Smooth muscle cell (in vitro differentiated cells): ENCODE results near the gene CFAP74. TPM values are rescaled to one million over a fixed set of nuclear protein-coding genes. Genes with fewer than 3 reads are reported as not detected.

Experiments
- DNase-seq: peaks from one replicate; lab custom pipeline; 2025; ENCODE audit not compliant: unreplicated experiment; lab: John Stamatoyannopoulos, UW
- H2AFZ ChIP-seq: fragments of 200-600 bp; sonication (generic); 2 replicates; pipeline ENCODE4 v1.6.0; 2016; ENCODE audit warnings: antibody characterized with exemption, low read depth, mild to moderate bottlenecking
- H3F3A ChIP-seq: fragments of 200-600 bp; sonication (generic); 2 replicates; pipeline ENCODE4 v1.6.0; 2017; ENCODE audit warnings: antibody characterized with exemption, low read depth
- H3K27ac ChIP-seq: fragments of 200-600 bp; sonication (generic); 2 replicates; pipeline ENCODE4 v1.5.1; 2016; ENCODE audit warnings: low read depth, mild to moderate bottlenecking
- H3K27me3 ChIP-seq: fragments of 200-600 bp; sonication (generic); 2 replicates; pipeline ENCODE4 v1.6.1; 2016; ENCODE audit warnings: low read depth, mild to moderate bottlenecking
- H3K36me3 ChIP-seq: fragments of 200-600 bp; sonication (generic); 2 replicates; pipeline ENCODE4 v1.5.1; 2016; ENCODE audit warnings: low read depth
- H3K4me1 ChIP-seq: fragments of 200-600 bp; sonication (generic); 2 replicates; pipeline ENCODE4 v1.5.1; 2016; ENCODE audit warnings: low read depth
- H3K4me2 ChIP-seq: fragments of 200-600 bp; sonication (generic); 2 replicates; pipeline ENCODE4 v1.6.0; 2016; ENCODE audit warnings: mild to moderate bottlenecking
- H3K4me3 ChIP-seq: fragments of 200-600 bp; sonication (generic); 2 replicates; pipeline ENCODE4 v1.5.1; 2016; ENCODE audit warnings: mild to moderate bottlenecking
- H3K79me2 ChIP-seq: fragments of 200-600 bp; sonication (generic); 2 replicates; pipeline ENCODE4 v1.6.0; 2016; ENCODE audit warnings: low read depth, mild to moderate bottlenecking
- H3K9ac ChIP-seq: fragments of 200-600 bp; sonication (generic); 2 replicates; pipeline ENCODE4 v1.6.0; 2016; ENCODE audit warnings: low read depth
- H3K9me3 ChIP-seq: fragments of 200-600 bp; sonication (generic); replicated peaks from 2 replicates; pipeline ENCODE4 v1.5.1; 2016; ENCODE audit warnings: low read depth
- H4K20me1 ChIP-seq: fragments of 200-600 bp; sonication (generic); 2 replicates; pipeline ENCODE4 v1.6.0; 2016; ENCODE audit warnings: low read depth
- CTCF ChIP-seq: fragments of 200-600 bp; sonication (generic); IDR thresholded peaks from 2 replicates; pipeline ENCODE4 v1.5.1; 2017; ENCODE audit warnings: borderline replicate concordance, mild to moderate bottlenecking, antibody characterized with exemption; ENCODE audit not compliant: insufficient read depth, poor library complexity, severe bottlenecking
- WGBS: methylation state at CpG from one replicate; pipeline ENCODE4 v1.1.7; 2016; ENCODE audit warnings: low lambda C conversion rate; 5-methylcytosine and 5-hydroxymethylcytosine counted together
- polyA plus RNA-seq: library from polyadenylated mRNA; unstranded; fragments of >200 nt; fragmentation: Nextera tagmentation; extraction: Ambion mirVana; gene quantifications from 2 replicates; pipeline ENCODE4 v1.2.1, GENCODE V29; 2016
- total RNA-seq: library from RNA; depleted of rRNA; stranded (reverse); fragments of >200 nt; gene quantifications from 2 replicates; pipeline ENCODE4 v1.2.3, GENCODE V29; 2014

Gene CFAP74
- total and polyA plus RNA-seq, 2 experiments from 2014 or later = not detected

- H3K36me3 ChIP-seq = no peaks in the 10 kb centered on the region
- DNase-seq = no peak
- no peaks in the 10 kb centered on the region for H3K4me1 ChIP-seq
- no peaks in the 10 kb centered on the region for H4K20me1 ChIP-seq
- 91% methylated on average over 38 of the region's 38 CpGs for WGBS
- no peaks in the 10 kb centered on the region for H3K27me3 ChIP-seq
- no peaks in the 10 kb centered on the region for H3K9me3 ChIP-seq
- H3K4me3 ChIP-seq = no peak overlapping the region
- H2AFZ ChIP-seq = no peak overlapping the region
- no peak overlapping the region for H3K27ac ChIP-seq
- H3K9ac ChIP-seq = no peak overlapping the region
- no peaks in the 10 kb centered on the region for H3K79me2 ChIP-seq
- no peak overlapping the region for H3K4me2 ChIP-seq
- no peaks in the 10 kb centered on the region for H3F3A ChIP-seq
- TF ChIP-seq CTCF = no peak
Measured at GRCh38 chr1:1929639-1930545, 73.7 kb downstream of the CFAP74 start.

- no peak overlapping the region for H3K4me3 ChIP-seq
- H4K20me1 ChIP-seq = no peaks in the 10 kb centered on the region
- 87% methylated on average over 6 of the region's 10 CpGs for WGBS
- DNase-seq = no peak
- no peaks in the 10 kb centered on the region for H3K36me3 ChIP-seq
- no peaks in the 10 kb centered on the region for H3K4me1 ChIP-seq
- no peak overlapping the region for H3K27ac ChIP-seq
- no peak overlapping the region for H2AFZ ChIP-seq
- H3K9ac ChIP-seq = no peak overlapping the region
- TF ChIP-seq CTCF = no peak
- H3K79me2 ChIP-seq = no peaks in the 10 kb centered on the region
- no peak overlapping the region for H3K4me2 ChIP-seq
- no peaks in the 10 kb centered on the region for H3K9me3 ChIP-seq
- no peaks in the 10 kb centered on the region for H3K27me3 ChIP-seq
- H3F3A ChIP-seq = no peaks in the 10 kb centered on the region
Measured at GRCh38 chr1:1929102-1929638, 74.4 kb downstream of the CFAP74 start.

- Histone ChIP-seq H2AFZ (no peak overlapping the region), H3K79me2 (no peaks in the 10 kb centered on the region), H3K9ac (no peak overlapping the region), H3K27ac (no peak overlapping the region), H3F3A (no peaks in the 10 kb centered on the region), H3K4me3 (no peak overlapping the region), H4K20me1 (no peaks in the 10 kb centered on the region), H3K4me1 (no peaks in the 10 kb centered on the region), H3K36me3 (no peaks in the 10 kb centered on the region), H3K9me3 (no peaks in the 10 kb centered on the region), H3K27me3 (no peaks in the 10 kb centered on the region), H3K4me2 (no peak overlapping the region)
- DNase-seq = no peak
- WGBS = 86% methylated on average over 30 of the region's 34 CpGs
- no peak for TF ChIP-seq CTCF
Measured at GRCh38 chr1:1928231-1929101, 75.1 kb downstream of the CFAP74 start.
